PC-9 (cell line): ENCODE data around the gene EVC.

Experiments
- CTCF ChIP-seq: fragments of 200-600 bp; sonication (generic); conservative IDR thresholded peaks from 2 replicates; pipeline ENCODE4 v1.6.1; 2017; ENCODE audit warnings: mixed run types, antibody characterized with exemption, mild to moderate bottlenecking, moderate library complexity
- EZH2 ChIP-seq: fragments of 200-600 bp; sonication (generic); IDR thresholded peaks from 2 replicates; pipeline ENCODE4 v1.8.0; 2017; ENCODE audit warnings: antibody characterized with exemption, low read depth

- TF ChIP-seq EZH2, result no peak
- no peak for TF ChIP-seq CTCF
Measured at GRCh38 chr4:5798946-5799345, 87.9 kb downstream of the EVC start.
